Activated T-helper 1 cell treated with Interleukin-2 at 50 U/mL for 16 hours (primary cell): ENCODE results near the gene VEPH1.

Experiments used
- DNase-seq: peaks from one replicate; pipeline ENCODE4 v3.0.0-alpha.2; 2020; ENCODE audit warnings: low read depth

VEPH1 gene

GRCh38 chr3:157477441-157477840 is 25.8 kb downstream of the VEPH1 start:
- no peak for DNase-seq

DNA sequence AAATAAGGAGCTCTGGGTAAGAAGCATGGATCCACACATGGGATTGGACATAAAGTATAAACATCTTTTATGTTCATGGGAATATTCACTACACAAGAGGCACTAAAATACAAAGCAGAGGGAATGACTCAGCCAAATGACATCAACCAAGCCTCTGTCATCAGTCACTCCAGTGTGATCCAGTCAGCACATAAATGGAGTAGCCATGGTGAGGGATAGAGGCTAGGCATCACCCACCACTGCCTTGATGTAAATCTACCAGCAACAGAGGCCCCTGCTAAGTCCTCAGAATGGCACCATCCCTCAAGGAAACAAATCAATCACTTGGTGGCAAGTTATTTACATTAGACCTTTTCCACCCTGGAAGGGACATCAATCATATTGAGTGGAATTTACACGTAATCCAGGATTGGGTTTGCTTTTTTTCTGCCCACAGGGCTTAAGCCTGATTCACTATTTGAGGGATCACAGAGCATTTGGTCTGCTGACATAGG is 27.2 kb downstream of the VEPH1 start:
- DNase-seq = no peak

DNA sequence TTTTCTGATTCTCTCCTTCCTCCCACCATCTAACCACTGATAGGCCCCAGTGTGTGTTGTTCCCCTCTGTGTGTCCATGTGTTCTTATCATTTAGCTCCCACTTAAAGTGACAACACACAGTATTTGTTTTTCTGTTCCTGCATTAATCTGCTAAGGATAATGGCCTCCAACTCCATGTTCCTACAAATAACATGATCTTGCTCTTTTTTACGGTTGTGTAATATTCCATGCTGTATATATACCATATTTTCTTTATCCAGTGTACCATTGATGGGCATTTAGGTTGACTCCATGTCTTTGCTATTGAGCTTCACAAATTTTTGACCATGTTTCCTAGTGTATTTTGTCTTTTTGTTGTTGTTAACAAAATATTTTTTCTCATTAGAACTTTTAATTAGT is 30.6 kb downstream of the VEPH1 start:
- DNase-seq = no peak

GRCh38 chr3:157471064-157471463 is 32.2 kb downstream of the VEPH1 start:
- DNase-seq = no peak

GRCh38 chr3:157469561-157470294 is 33.5 kb downstream of the VEPH1 start:
- no peak for DNase-seq

GRCh38 chr3:157467200-157467599 is 36.0 kb downstream of the VEPH1 start:
- DNase-seq = no peak

DNA sequence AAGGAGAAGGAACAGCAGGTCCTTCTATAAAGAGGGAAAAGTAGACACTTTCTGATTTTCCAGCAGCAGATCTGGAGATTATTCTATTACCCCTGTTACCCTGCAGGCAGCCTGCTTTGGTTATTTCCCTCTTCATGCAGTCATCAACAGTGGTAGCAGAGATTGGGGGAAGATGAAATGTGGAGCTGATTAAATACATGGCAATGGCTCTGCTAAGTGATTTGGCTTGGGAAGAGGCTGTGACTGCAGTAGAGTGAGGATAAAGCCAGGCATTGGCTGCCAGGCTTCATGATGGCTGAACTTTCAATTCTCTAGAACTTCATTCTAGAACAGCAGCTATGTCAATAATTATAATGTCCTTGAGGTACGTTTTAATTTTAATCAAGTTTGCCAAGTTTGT is 37.5 kb downstream of the VEPH1 start:
- DNase-seq = no peak

- DNase-seq = no peak
These were observed 38.9 kb downstream of the VEPH1 start for GRCh38 chr3:157464321-157464720.

DNA sequence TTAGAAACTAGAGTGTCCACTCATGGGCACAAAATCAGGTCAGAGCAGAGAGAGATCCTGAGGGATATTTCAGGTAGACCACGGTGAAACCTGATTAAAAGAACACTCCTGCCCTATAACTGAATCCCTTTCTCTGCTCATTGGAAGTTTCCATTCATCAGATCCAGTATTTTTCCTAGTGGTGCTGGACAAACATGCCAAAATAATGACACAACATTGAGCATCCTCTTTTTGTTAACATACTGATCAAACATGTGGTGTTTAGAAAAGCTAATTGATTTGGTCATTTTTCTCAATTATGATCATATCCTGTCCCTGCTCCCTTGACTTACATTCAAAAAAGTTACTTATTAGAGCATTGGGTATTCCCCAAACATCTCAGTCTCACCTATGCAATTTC is 39.4 kb downstream of the VEPH1 start:
- DNase-seq = no peak

DNA sequence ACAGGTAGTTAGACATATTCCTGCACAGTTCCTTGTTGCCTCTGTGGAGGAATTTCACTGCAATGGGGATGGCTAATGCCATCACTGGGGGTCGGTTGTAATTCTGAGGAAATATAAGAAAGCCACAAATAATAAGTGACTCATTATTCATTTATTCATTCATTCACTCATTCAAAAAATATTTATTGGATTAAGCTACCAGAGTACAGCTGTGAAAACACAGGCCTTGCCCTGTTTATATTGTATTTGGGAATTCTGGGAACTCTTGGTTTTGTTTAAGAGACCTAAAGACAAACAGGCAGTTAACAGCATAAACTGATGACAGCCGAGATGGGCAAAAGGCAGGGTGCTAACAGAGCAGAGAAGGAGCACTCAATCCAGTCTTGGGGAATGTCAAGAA is 43.0 kb downstream of the VEPH1 start:
- DNase-seq = no peak

- no peak for DNase-seq
These were observed 43.5 kb downstream of the VEPH1 start for GRCh38 chr3:157459706-157460105.

DNA sequence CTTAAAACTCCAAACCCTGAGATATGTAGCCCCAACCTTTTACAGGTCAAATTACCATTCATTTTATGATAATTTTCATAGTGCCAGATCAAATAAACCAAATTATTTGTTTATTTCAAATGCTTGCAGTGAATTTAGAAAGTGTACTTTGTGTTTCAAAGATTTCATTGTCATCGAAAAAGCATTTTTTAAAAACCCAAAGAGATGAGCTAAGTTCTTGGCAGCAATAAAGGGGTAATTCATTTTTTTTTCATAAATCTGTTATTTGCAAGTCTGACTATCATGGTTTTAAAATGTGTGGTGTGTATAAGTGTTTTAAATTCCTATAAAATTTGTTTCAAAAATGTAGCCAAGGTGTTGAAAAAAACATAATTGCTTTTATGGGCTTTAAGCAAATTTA is 49.4 kb downstream of the VEPH1 start:
- DNase-seq = no peak

- no peak for DNase-seq
These were observed 51.1 kb downstream of the VEPH1 start for GRCh38 chr3:157452097-157452496.

DNA sequence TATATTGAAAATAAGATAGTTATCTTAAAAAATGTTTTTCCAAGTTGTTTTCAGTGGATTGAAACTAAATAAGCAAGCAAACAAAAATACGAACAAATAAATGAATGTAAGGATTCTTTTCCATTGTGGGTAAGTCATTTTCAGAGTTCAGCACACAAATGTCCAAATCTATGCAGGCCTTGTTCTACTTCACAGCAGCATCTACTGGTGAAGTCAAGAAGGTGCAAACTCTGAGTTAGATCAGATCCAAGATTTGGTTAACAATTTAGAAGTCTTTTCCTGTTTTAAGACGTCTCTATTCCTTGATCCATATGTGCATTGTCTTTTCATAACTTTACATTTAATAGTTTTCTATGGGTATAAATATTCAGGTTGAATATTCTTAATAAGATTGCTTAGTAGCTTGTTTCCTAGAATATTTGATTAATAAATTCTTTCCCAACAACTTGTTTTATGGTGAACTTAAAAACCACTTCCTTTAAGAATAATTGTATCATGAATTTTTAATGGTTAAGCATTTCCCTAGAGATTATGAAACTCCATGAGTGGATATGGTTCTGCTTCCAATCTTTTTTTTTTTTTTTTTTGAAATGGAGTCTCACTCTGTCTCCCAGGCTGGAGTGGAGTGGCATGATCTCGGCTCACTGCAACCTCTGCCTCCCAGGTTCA is 56.1 kb downstream of the VEPH1 start:
- DNase-seq = no peak

DNA sequence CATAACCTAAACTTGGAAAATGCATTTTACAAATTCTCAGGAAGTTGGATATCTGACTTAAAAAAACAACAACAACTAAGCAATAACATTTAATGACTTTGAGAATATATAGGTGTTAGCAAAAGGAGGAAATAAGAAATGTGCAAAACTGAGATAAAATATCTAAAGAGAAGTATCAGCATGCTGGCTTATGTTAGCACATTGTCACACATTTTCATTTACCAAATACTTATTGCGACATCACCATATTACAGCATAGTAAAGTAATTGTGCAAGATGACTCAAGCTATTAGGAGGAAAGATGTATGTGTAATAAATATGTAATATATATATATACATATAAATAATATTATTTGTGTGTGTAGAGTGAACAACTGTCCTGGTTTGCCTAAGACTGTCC is 57.4 kb downstream of the VEPH1 start:
- no peak for DNase-seq

GRCh38 chr3:157444797-157445184 is 58.4 kb downstream of the VEPH1 start:
- DNase-seq = no peak

GRCh38 chr3:157443905-157444796 is 59.1 kb downstream of the VEPH1 start:
- DNase-seq = no peak

DNA sequence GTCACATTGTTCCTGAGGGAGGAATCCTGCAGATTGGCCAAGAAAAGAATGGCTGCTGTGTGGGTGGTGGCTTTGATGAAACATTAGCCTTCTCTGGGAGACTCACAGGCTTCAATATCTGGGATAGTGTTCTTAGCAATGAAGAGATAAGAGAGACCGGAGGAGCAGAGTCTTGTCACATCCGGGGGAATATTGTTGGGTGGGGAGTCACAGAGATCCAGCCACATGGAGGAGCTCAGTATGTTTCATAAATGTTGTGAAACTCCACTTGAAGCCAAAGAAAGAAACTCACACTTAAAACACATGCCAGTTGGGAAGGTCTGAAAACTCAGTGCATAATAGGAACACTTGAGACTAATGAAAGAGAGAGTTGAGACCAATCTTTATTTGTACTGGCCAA is 60.5 kb downstream of the VEPH1 start:
- no peak for DNase-seq

GRCh38 chr3:157441102-157441624 is 62.1 kb downstream of the VEPH1 start:
- DNase-seq = no peak

DNA sequence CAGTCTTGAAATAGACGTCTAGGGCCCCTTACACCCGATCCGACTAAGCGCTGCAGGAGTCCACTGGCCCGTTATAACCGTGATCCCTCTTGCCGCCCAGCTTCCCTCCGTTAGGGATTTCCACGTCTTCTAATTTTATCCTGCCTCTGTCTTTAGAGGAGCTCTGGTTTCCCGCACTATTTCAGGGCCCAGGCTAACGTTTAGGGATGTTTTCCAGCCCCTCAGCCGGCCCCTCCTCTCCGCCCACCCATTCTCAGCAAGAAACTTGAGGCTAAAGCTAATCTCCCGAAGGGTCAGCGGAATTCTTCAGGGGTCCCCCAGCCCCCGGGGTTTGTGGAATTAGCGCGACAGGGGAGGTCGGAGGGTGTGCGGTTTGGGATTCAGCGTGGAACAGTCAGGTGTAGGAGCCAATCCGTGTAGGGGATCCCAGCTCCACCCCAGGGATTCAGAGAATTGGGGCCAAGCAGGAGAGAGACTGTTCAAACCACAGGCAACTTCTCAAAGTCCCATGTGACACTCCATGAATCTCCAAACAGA is 65.0 kb downstream of the VEPH1 start:
- no peak for DNase-seq

- DNase-seq = no peak
These were observed 66.5 kb downstream of the VEPH1 start, which contains the start of gene PTX3 for GRCh38 chr3:157436583-157437291. PTX3 (plus strand) TSS chr3:157436850; CDS start chr3:157436934, 84 bp downstream.
